Activated naive CD8-positive, alpha-beta T cell treated with anti-CD3 and anti-CD28 coated beads, Interleukin-2, amount 10 ng/mL, durations not matched to agents 7 days and 5 days (primary cell): Measurements from ENCODE around the gene TAMALIN. TPM values are rescaled to one million over a fixed set of nuclear protein-coding genes. Genes with fewer than 3 reads are reported as not detected.

ENCODE experiments used
- ATAC-seq: fragments of 150-1000 bp; cut with Tn5 transposase; one replicate; pipeline ENCODE4 v1.10.0; 2021; ENCODE audit warnings: low read depth, moderate library complexity
- POLR2A ChIA-PET: fragments of 350-600 bp; sonication (Branson Sonifier 250); formaldehyde crosslinking; loops from one replicate; lab custom pipeline; 2021; ENCODE audit warnings: antibody characterized with exemption; lab: Charles Lee
- DNase-seq: peaks from one replicate; pipeline ENCODE4 v3.0.0; 2021
- H3K27ac Mint-ChIP-seq: one replicate; pipeline ENCODE4 v1.8.0; 2022; ENCODE audit warnings: mild to moderate bottlenecking, mixed read lengths
- H3K27me3 Mint-ChIP-seq: one replicate; pipeline ENCODE4 v1.8.0; 2022; ENCODE audit warnings: mild to moderate bottlenecking, moderate library complexity, mixed read lengths
- H3K36me3 Mint-ChIP-seq: one replicate; pipeline ENCODE4 v1.8.0; 2021; ENCODE audit warnings: mild to moderate bottlenecking, mixed read lengths
- H3K4me1 Mint-ChIP-seq: one replicate; pipeline ENCODE4 v1.8.0; 2021; ENCODE audit warnings: mixed read lengths
- H3K4me3 Mint-ChIP-seq: one replicate; pipeline ENCODE4 v1.8.0; 2022; ENCODE audit warnings: mild to moderate bottlenecking, moderate library complexity, mixed read lengths
- H3K9me3 Mint-ChIP-seq: one replicate; pipeline ENCODE4 v1.8.0; 2021; ENCODE audit warnings: mixed read lengths
- total RNA-seq, 2 experiments: library from RNA; stranded (reverse); gene quantifications; one replicate each; pipeline ENCODE4 v1.2.3, GENCODE V29; 2021

The TAMALIN gene
- 10 to 100 TPM; 17.1 to 19.9 TPM for total RNA-seq

- Mint-ChIP-seq H3K9me3 (no peaks in the 10 kb centered on the region), H3K27me3 (peaks cover 8% of the 10 kb centered on the region), H3K4me1 (peaks cover 21% of the 10 kb centered on the region), H3K4me3 (peak within 1 kb of the TSS; percentile 91), H3K27ac (peak within 1 kb of the TSS; percentile 82), H3K36me3 (peaks cover 2% of the 10 kb centered on the region)
- POLR2A ChIA-PET = interaction anchor here (0.7 to 8.5 kb wide), 7 partner anchors 10 to 186 kb away, joined by 3 to 155 read pairs (median 4); partner anchors contain the start of gene ATG101
- DNase-seq (peak; percentile 88), ATAC-seq (peak; percentile 59)
Measured at GRCh38 chr12:52006726-52007157, at the start of gene TAMALIN. TAMALIN (plus strand) TSS chr12:52006946; CDS start chr12:52007020, 74 bp downstream.

- ATAC-seq (no peak), DNase-seq (no peak)
- Mint-ChIP-seq H3K36me3 (peaks cover 16% of the 10 kb centered on the region), H3K27ac (no peak overlapping the region), H3K4me1 (peaks cover 26% of the 10 kb centered on the region), H3K4me3 (no peak overlapping the region), H3K9me3 (no peaks in the 10 kb centered on the region), H3K27me3 (no peaks in the 10 kb centered on the region)
- POLR2A ChIA-PET = interaction anchor here (0.6 kb wide), 1 partner anchor 390 kb away, joined by 3 read pairs; no protein-coding TSS in a partner anchor
Measured at GRCh38 chr12:51958542-51958941, 48.2 kb upstream of the TAMALIN start.

- ATAC-seq (no peak), DNase-seq (no peak)
- no peak overlapping the region for H3K27ac Mint-ChIP-seq
- H3K27me3 Mint-ChIP-seq = no peaks in the 10 kb centered on the region
- H3K4me3 Mint-ChIP-seq = no peak overlapping the region
- peaks cover 16% of the 10 kb centered on the region for H3K36me3 Mint-ChIP-seq
- H3K9me3 Mint-ChIP-seq = no peaks in the 10 kb centered on the region
- peaks cover 22% of the 10 kb centered on the region for H3K4me1 Mint-ChIP-seq
- POLR2A ChIA-PET = interaction anchor here (0.6 kb wide), 1 partner anchor 389 kb away, joined by 3 read pairs; no protein-coding TSS in a partner anchor
Measured at GRCh38 chr12:51959211-51959610, 47.5 kb upstream of the TAMALIN start.

- Mint-ChIP-seq H3K4me3 (no peak overlapping the region), H3K9me3 (no peaks in the 10 kb centered on the region), H3K27me3 (no peaks in the 10 kb centered on the region), H3K4me1 (peaks cover 17% of the 10 kb centered on the region), H3K27ac (no peak overlapping the region), H3K36me3 (peaks cover 21% of the 10 kb centered on the region)
- POLR2A ChIA-PET = no interaction called here
- DNase-seq (no peak), ATAC-seq (no peak)
Measured at GRCh38 chr12:51959921-51960320, 46.8 kb upstream of the TAMALIN start.

GRCh38 chr12:51960488-51960887 lies 46.3 kb upstream of the TAMALIN start:
- Mint-ChIP-seq H3K9me3 (no peaks in the 10 kb centered on the region), H3K36me3 (peaks cover 21% of the 10 kb centered on the region), H3K27me3 (no peaks in the 10 kb centered on the region), H3K4me3 (no peak overlapping the region), H3K27ac (no peak overlapping the region), H3K4me1 (peaks cover 15% of the 10 kb centered on the region)
- ATAC-seq (no peak), DNase-seq (no peak)
- POLR2A ChIA-PET = no interaction called here

GRCh38 chr12:51960890-51961289 lies 45.9 kb upstream of the TAMALIN start:
- Mint-ChIP-seq H3K36me3 (peaks cover 25% of the 10 kb centered on the region), H3K27me3 (no peaks in the 10 kb centered on the region), H3K9me3 (no peaks in the 10 kb centered on the region), H3K4me1 (peaks cover 15% of the 10 kb centered on the region), H3K27ac (no peak overlapping the region), H3K4me3 (no peak overlapping the region)
- no peak for DNase-seq
- POLR2A ChIA-PET = no interaction called here
- no peak for ATAC-seq

- Mint-ChIP-seq H3K4me1 (peaks cover 14% of the 10 kb centered on the region), H3K27ac (no peak overlapping the region), H3K4me3 (no peak overlapping the region), H3K36me3 (peaks cover 25% of the 10 kb centered on the region), H3K9me3 (no peaks in the 10 kb centered on the region), H3K27me3 (no peaks in the 10 kb centered on the region)
- DNase-seq (no peak), ATAC-seq (no peak)
- POLR2A ChIA-PET = interaction anchor here (1.0 kb wide), 1 partner anchor 10 kb away, joined by 3 read pairs; no protein-coding TSS in a partner anchor
Measured at GRCh38 chr12:51961834-51962233, 44.9 kb upstream of the TAMALIN start.

GRCh38 chr12:51962737-51963136 lies 44.0 kb upstream of the TAMALIN start:
- no peak overlapping the region for H3K27ac Mint-ChIP-seq
- ATAC-seq (no peak), DNase-seq (no peak)
- peaks cover 2% of the 10 kb centered on the region for H3K27me3 Mint-ChIP-seq
- peaks cover 13% of the 10 kb centered on the region for H3K4me1 Mint-ChIP-seq
- POLR2A ChIA-PET = interaction anchor here (1.0 kb wide), 1 partner anchor 9 kb away, joined by 3 read pairs; no protein-coding TSS in a partner anchor
- no peak overlapping the region for H3K4me3 Mint-ChIP-seq
- H3K9me3 Mint-ChIP-seq = no peaks in the 10 kb centered on the region
- peaks cover 25% of the 10 kb centered on the region for H3K36me3 Mint-ChIP-seq

GRCh38 chr12:51963477-51963876 lies 43.3 kb upstream of the TAMALIN start:
- ATAC-seq (no peak), DNase-seq (no peak)
- Mint-ChIP-seq H3K27ac (no peak overlapping the region), H3K4me1 (peaks cover 12% of the 10 kb centered on the region), H3K4me3 (no peak overlapping the region), H3K36me3 (peaks cover 25% of the 10 kb centered on the region), H3K9me3 (no peaks in the 10 kb centered on the region), H3K27me3 (peaks cover 2% of the 10 kb centered on the region)
- POLR2A ChIA-PET = no interaction called here

GRCh38 chr12:51969643-51970042 lies 37.1 kb upstream of the TAMALIN start:
- H3K4me1 Mint-ChIP-seq = peaks cover 44% of the 10 kb centered on the region
- POLR2A ChIA-PET = no interaction called here
- H3K9me3 Mint-ChIP-seq = no peaks in the 10 kb centered on the region
- H3K27ac Mint-ChIP-seq = peak overlapping the region; percentile 39
- peaks cover 5% of the 10 kb centered on the region for H3K36me3 Mint-ChIP-seq
- H3K27me3 Mint-ChIP-seq = peaks cover 4% of the 10 kb centered on the region
- peak overlapping the region; percentile 47 for H3K4me3 Mint-ChIP-seq
- ATAC-seq (no peak), DNase-seq (no peak)

GRCh38 chr12:51970904-51971646 lies 35.7 kb upstream of the TAMALIN start:
- peak overlapping the region; percentile 59 for H3K4me3 Mint-ChIP-seq
- DNase-seq (peak; percentile 56), ATAC-seq (peak; percentile 80)
- POLR2A ChIA-PET = interaction anchor here (0.7 to 1.2 kb wide), 4 partner anchors 22 to 150 kb away, joined by 3 to 4 read pairs (median 4); no protein-coding TSS in a partner anchor
- peak overlapping the region; percentile 74 for H3K27ac Mint-ChIP-seq
- H3K36me3 Mint-ChIP-seq = peaks cover 5% of the 10 kb centered on the region
- H3K27me3 Mint-ChIP-seq = peaks cover 4% of the 10 kb centered on the region
- H3K9me3 Mint-ChIP-seq = no peaks in the 10 kb centered on the region
- H3K4me1 Mint-ChIP-seq = peaks cover 57% of the 10 kb centered on the region

- H3K9me3 Mint-ChIP-seq = no peaks in the 10 kb centered on the region
- no peak for DNase-seq
- peak overlapping the region; percentile 74 for H3K27ac Mint-ChIP-seq
- no peak for ATAC-seq
- peak overlapping the region; percentile 60 for H3K4me3 Mint-ChIP-seq
- peaks cover 65% of the 10 kb centered on the region for H3K4me1 Mint-ChIP-seq
- H3K36me3 Mint-ChIP-seq = peaks cover 5% of the 10 kb centered on the region
- peaks cover 4% of the 10 kb centered on the region for H3K27me3 Mint-ChIP-seq
- POLR2A ChIA-PET = interaction anchor here (0.9 to 1.2 kb wide), 3 partner anchors 10 to 151 kb away, joined by 3 to 4 read pairs (median 3); no protein-coding TSS in a partner anchor
Measured at GRCh38 chr12:51971679-51972421, 34.9 kb upstream of the TAMALIN start.

GRCh38 chr12:51972422-51972812 lies 34.3 kb upstream of the TAMALIN start:
- Mint-ChIP-seq H3K4me1 (peaks cover 67% of the 10 kb centered on the region), H3K9me3 (no peaks in the 10 kb centered on the region), H3K27me3 (peaks cover 2% of the 10 kb centered on the region), H3K27ac (peak overlapping the region; percentile 78), H3K36me3 (peaks cover 5% of the 10 kb centered on the region), H3K4me3 (peak overlapping the region; percentile 60)
- DNase-seq (no peak), ATAC-seq (no peak)
- POLR2A ChIA-PET = interaction anchor here (0.9 to 1.2 kb wide), 3 partner anchors 10 to 152 kb away, joined by 3 to 4 read pairs (median 3); no protein-coding TSS in a partner anchor
